SU-DHL-6 (cell line): ENCODE results near the gene MIPEP.

ENCODE experiments used
- EZH2phosphoT487 ChIP-seq: fragments of 200-600 bp; sonication (generic), shearing (Covaris generic); conservative IDR thresholded peaks from 2 replicates; pipeline ENCODE4 v1.6.1; 2018; ENCODE audit warnings: mild to moderate bottlenecking, antibody characterized with exemption, low read length, moderate library complexity, mixed read lengths
- TF ChIP-seq, protein P1 (sequence below): fragments of 200-600 bp; sonication (generic); IDR thresholded peaks from one replicate; pipeline ENCODE4 v1.5.1; 2017; ENCODE audit warnings: antibody characterized with exemption, mild to moderate bottlenecking, low read length, moderate library complexity; ENCODE audit not compliant: insufficient read depth, poor library complexity, severe bottlenecking

DNA sequence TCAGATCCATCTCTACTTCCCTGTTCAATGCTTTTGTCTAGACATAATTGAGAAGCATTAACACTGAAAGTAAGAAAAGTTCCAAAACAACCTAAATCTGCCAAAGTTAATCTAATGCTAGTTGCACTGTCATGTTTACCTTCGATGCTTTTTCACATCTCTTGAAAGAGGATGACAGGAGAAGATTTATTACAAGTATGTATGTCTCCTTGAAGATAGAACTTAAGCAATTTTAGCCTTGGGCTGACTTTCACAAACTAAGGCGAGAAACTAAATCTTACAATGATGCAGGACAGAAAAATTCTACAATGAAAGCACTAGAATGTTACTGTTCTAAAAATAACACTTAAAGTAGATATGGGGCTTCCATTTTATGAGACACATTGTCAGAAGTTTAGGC is 64.0 kb downstream of the MIPEP start:
- TF ChIP-seq, protein P1, sequence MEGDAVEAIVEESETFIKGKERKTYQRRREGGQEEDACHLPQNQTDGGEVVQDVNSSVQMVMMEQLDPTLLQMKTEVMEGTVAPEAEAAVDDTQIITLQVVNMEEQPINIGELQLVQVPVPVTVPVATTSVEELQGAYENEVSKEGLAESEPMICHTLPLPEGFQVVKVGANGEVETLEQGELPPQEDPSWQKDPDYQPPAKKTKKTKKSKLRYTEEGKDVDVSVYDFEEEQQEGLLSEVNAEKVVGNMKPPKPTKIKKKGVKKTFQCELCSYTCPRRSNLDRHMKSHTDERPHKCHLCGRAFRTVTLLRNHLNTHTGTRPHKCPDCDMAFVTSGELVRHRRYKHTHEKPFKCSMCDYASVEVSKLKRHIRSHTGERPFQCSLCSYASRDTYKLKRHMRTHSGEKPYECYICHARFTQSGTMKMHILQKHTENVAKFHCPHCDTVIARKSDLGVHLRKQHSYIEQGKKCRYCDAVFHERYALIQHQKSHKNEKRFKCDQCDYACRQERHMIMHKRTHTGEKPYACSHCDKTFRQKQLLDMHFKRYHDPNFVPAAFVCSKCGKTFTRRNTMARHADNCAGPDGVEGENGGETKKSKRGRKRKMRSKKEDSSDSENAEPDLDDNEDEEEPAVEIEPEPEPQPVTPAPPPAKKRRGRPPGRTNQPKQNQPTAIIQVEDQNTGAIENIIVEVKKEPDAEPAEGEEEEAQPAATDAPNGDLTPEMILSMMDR, result no peak
- TF ChIP-seq EZH2phosphoT487, result no peak
